GM21737 (cell line): ENCODE measurements around the gene NPAS4.
A peak's percentile ranks its signal among the peaks of the same experiment; 100 is the strongest.
"Not testable (repeated sequence)": the region's sequence is repeated elsewhere in the genome, so short reads cannot be mapped to it uniquely, and the experiment has no call there.

Experiments
- ATAC-seq: cut with Tn5 transposase; IDR thresholded peaks from one replicate; pipeline ENCODE4 v1.9.1; 2021; ENCODE audit warnings: mild to moderate bottlenecking, moderate library complexity; ENCODE audit not compliant: unreplicated experiment

Gene NPAS4

DNA sequence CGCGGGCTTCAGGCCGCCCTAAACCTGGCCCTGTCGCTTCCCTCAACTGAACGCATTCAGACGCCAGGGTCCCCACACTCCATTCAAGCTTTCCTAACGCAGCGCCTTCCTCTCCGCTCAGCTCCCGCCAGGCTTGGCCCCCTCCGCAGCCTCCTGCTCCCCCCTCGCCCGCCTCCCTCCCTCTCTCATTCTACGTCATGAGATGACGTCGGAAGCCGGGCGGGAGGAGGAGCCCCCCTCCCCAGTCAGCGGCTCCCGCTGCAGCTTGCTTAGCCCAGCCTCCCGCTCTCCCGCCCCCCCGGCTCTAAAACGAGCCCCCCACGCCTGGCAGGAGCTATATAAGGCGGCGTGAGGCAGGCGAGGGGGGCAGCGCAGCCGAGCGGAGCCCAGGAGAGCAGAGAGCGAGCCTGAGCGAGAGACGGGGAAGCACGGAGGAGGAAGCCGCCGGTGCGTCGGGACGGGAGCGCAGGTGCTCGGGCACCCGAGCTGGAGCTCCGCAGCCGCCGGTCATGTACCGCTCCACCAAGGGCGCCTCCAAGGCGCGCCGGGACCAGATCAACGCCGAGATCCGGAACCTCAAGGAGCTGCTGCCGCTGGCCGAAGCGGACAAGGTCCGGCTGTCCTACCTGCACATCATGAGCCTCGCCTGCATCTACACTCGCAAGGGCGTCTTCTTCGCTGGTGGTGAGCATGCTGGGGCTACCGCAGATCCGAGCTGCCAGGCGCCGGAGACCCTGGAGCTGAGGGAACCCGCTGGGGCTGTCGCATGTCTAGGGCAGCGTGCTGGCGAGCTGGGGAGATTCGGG, at the start of gene NPAS4:
Gene NPAS4 (plus strand): TSS at position 365 of the 806 bp plus-strand sequence. CDS start 145 bp downstream, at position 510.
- no peak for ATAC-seq

DNA sequence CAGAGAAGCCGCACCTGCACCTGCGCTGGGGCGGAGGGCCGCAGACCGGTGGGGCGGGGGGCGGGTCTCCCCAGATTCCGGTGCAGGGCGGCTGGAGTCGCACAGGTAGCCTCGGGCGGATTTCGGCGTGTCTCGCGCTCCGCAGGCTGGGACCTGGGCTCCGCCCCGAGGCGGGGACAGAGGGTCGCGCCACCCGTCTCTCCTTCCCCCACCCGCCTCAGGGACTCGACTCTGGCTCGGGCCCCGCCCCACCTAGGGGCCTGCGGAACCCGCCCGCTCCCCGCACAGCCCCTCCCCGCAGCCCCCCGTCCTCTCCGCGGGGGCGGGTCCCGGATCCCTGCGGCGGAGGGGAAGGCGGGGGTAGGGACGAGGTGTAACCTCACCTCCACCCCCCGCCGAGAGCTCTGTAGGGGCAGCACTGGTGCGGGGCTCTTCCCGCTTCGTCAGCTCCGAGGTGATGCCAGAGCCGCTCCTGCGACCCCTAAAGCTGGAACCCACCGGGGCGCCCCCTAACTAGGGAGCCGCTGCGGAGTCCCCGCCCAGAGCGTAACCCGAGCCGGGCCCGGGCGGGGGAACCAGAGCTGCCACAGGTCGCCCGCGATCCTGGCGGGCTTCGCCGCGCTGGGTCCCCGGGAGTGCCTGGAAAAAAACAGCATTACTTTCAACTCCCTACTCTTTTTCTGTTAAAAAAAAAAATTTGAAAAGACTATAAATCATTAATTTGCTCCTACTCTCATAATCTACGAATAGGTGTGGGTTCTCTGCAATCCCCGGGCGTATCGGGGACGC, 49.0 kb upstream of the NPAS4 start, which contains the start of gene SLC29A2:
Gene SLC29A2 (minus strand): TSS at position 134 of the 789 bp plus-strand sequence. CDS start 169 bp downstream, outside the sequence.
- peak; percentile 65 for ATAC-seq

DNA sequence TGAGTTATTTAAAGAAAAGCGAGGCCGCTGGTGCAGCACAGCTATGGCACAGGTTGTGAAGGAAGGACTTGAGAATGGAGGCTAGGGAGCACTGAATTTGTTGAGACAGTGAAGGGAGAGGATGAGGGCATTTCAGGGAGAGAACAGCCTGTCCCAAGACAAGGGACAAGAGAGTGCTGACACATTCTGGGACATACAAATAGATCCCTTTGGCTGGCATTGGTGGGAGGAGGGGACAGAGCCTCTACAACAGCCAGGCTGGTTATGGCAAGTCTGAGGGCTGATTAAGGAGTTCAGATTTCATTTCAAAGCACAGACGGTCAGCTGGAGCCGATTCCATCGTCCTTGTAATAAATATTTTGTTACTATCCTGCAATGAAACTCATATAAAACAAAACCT, 47.6 kb upstream of the NPAS4 start:
- ATAC-seq = no peak

- not testable (repeated sequence) for ATAC-seq
Observed at GRCh38 chr11:66373690-66374287, 47.0 kb upstream of the NPAS4 start.

DNA sequence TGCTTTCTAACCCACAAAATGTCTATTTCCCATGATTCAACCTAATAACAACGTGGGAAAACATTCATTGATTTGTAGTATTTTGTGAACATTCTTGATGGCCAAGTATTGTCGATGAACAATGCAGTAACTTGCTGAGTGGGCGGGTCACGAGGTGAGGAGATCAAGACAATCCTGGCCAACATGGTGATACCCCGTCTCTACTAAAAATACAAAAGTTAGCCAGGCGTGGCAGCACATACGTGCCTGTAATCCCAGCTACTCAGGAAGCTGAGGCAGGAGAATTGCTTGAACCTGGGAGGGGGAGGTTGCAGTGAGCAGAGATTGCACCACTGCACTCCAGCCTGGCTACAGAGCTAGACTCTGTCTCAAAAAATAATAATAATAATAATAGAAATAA, 40.6 kb upstream of the NPAS4 start:
- ATAC-seq = not testable (repeated sequence)

GRCh38 chr11:66384316-66384715, 36.5 kb upstream of the NPAS4 start:
- not testable (repeated sequence) for ATAC-seq

DNA sequence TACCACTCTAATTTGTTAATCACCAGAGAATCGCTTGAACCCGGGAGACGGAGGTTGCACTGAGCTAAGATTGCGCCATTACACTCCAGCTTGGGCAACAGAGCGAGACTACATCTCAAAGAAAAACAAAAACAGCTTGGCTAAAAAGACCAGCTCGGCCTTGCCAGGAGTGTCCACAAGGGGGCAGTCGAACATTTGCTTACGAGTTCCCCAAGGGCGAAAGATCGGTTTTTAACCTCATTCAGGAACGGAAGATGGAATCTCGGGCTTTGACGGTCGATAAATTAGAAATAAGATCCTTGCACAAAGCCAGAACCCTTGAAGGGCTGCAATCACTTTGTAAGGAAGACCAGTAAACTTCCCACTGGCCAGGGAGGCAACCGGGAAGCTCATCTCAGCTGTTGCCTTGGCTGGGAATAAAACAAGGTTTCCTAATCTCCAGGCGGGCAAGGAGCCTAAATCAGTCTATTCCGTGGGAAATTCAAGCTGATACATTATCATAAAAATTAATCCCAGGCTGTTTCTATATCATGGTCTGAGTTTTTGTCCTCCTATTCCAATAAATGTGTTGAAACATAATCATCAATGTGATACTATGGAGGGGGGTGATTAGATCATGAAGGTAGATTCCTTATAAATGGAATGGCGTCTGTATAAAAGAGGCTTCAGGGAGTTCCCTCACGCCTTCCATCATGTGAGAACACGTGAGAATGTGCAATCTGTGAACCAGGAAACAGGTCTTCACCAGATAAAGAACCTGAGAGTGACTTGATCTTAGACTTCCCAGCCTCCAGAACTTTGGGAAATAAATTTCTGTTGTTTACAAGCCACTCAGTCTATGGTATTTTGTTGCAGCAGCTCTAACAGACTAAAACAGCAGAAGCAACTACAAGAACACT, 34.4 kb upstream of the NPAS4 start:
- no peak for ATAC-seq

DNA sequence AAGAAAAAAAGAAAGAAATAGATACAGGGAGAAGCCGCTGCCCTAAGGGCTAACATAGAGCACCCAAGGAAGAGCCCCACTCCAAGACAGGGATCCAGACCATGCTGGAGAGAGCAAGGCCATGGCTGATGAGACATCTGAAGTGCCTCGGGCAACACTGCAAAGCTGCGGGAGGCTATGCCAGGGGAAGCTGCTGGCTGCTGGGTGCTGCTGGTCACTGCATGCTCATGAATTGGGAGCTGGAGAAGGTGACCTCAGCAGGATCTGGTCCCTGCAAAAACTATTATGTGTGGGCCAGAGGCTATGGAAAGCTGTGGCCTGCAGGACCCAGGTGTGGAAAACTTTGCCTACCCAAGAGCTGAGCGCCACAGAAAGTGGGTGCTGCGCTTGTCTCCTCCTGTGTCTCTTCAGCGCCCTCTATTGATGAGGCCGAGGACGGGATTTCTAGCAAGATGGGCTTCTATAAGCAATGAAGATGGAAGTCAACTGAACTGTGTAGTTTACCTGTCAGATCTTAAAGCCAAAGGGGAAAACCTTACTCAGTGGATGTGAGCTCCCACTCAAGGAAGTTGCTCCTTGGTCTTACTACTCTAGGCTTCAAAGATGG, 32.0 kb upstream of the NPAS4 start:
- ATAC-seq = no peak

DNA sequence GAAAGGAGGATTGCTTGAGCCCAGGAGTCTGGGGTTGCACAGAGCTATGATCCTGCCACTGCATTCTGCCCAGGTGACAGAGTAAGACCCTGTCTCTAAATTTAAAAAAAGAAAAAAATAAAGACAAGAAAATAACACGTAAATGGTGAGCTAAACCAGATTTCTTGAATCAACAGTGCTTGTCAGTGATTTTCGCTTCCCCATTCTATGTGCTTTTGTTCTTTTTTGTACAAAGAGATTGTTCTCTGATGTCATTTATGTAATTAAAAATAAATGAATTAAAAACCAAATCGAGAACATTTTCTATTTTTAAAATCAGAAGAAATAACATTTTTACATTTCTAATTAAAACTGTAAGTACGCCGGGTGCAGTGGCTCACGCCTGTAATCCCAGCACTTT, 29.5 kb upstream of the NPAS4 start:
- ATAC-seq = no peak

GRCh38 chr11:66393954-66394353, 26.9 kb upstream of the NPAS4 start:
- no peak for ATAC-seq

DNA sequence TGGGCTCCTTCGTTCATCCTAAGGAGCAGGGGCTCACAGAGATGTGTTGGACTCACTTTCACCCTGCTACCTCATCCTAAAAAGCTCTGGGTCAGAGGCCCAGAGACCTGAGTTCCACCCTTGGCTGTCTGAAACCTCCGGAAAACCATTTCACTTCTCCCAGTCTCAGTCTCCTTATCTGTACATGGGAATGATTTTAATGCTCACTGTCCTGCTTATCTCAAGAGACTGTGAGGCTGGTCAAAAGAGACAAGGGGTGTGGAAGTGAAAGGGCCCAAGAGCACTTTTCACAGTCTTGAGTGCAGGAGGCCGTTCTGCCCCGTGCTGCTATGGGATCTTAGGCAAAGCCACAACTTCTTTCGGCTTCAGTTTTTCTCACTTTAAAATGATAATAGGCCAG, 13.2 kb upstream of the NPAS4 start:
- no peak for ATAC-seq

DNA sequence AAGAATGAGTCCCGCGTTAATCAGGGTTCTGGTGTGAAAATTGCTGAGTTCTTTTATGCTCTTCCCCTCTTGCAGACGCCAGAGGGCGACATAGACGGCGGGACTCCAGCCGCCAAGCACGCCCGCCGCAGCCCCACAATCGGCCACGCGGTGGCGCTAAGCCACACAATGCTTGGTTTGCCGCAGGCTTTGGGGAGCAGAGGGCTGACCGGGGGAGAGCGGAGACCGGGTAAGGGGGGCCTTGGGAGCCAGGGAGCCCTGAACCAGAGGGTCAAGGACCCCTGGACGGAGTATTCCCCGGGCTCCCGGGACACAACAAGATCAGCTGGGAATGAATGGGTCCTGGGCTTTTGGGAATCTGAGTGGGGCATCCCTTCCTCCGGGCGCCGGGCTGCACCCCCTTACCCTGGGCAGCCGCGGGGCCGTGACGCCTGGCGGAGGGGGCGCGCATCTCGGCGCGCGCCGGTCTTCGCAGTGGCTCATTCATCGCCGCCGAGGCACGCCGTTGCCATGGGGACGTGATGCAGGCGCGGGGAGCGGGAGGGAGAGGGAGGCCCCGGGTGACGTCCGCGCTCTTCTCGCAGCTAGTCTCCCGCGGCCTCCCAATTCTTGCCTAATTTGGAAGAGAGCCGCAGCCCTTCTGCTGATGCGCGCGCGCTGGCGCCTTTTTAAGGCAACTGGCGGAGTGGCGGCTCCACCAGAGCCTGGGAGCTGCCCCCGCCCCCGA, 12.2 kb upstream of the NPAS4 start:
- no peak for ATAC-seq

- ATAC-seq = no peak
Observed at GRCh38 chr11:66409226-66409625, 11.6 kb upstream of the NPAS4 start.

- ATAC-seq = no peak
Observed at GRCh38 chr11:66410191-66410590, 10.6 kb upstream of the NPAS4 start.

GRCh38 chr11:66411323-66411722, 9.5 kb upstream of the NPAS4 start:
- ATAC-seq = no peak

DNA sequence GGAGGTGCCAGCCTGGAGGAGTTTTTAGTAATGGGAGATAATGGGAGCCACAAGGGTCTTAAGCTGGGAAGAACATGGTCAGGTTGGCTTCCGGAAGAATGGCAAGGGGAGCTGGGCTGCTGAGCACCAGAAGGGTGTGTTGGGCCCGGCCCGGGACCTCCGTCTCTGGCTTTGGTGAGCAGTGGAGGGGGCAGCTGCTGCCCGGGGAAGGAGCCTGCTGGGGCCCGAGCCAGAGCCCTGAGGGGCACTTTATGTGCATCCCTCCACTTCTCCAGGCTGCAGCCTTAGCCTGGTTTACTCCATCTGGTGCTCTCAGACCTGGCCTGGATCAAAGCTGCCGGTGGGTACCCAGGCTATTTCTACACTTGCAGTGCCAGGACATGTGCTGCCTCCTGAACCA, 8.7 kb upstream of the NPAS4 start:
- ATAC-seq = no peak

- ATAC-seq = no peak
Observed at GRCh38 chr11:66413167-66413566, 7.7 kb upstream of the NPAS4 start.

DNA sequence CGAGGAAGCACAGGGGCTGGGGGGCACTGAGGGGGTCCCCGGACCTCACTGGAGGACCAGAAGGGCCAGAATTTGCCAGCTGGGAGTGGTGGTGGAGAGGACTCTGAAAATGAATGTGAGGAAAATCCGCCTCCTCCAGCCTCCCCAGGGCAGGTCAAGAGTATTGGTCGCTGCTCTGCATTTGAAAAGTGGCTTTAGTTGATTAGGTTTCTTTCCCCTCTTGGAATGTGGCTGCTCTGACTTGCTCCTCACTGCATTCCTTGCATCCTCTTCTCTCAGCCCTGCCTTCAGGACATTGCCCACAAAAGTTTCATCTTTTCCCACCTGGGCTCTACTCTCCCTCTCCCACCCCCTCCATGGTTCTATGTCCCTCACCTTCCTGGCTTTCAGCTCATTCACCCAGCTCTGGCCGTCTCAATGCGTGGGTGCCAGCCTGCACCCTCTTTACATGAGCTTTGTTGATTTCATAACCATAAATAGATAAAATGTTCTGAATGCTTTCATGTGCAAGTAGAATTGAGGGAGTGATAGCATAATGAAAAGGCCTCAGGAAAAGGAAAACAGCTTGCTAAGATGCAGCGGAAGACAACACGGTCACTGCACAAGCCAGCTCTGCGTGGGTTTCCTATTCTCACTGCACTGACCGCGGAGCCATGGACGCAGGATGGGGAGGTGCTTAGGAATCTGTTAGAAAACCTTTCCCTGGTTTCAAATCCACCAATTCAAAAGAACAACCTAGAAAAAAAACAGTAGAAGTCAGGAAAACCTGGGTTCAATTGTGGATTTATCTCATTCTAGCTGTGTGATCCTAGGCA, 6.5 kb upstream of the NPAS4 start:
- ATAC-seq = no peak

- no peak for ATAC-seq
Observed at GRCh38 chr11:66415423-66415822, 5.4 kb upstream of the NPAS4 start.
